Activated naive CD4-positive, alpha-beta T cell treated with Interleukin-2 at 50 U/mL for 16 hours (primary cell): ENCODE results near the gene PLA2R1.

Source experiments
- DNase-seq: peaks from one replicate; pipeline ENCODE4 v3.0.0-alpha.2; 2020

PLA2R1 gene

DNA sequence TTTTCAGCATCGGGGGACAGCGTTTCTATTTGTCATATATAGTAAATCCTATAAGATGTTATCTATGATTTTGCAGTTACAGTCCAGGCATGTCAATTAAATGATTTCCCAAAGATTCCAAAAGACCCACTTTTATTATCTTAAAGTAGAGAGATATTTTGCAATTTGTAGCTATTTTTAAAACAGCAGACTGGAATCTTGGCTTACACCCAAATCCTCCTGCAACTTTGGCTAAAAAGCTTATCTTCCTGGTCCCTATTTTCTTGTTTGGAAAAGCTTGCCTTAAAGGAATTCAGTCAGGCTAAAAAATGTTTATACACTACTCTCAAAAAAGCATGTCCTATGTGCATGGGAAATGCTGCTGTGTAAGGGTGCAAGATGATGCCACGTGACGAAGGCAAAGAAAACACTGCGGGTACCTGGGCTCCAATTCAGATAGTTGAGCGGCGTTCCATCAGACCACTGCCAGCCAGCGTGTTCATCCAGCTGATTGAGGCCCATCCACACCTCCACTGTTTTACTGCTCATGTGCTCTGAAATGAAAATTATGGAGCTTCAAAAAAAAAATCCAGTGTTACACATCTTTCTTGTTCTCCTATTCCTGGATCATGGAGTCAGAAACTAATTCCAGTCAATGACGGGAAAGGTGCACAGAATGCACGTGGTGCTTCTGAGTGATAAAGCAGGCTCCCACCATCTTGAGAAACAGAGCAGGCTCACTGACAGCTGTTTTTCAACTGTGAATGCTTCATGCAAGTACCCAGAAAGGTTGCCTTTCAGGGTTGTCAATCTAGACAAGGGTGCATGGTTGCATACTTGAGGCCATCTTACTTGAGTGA is 33.8 kb downstream of the PLA2R1 start:
- DNase-seq: no peak

- no peak for DNase-seq
Measured at GRCh38 chr2:160022162-160022561, 40.3 kb downstream of the PLA2R1 start.

GRCh38 chr2:160019374-160020090 is 42.9 kb downstream of the PLA2R1 start:
- no peak for DNase-seq

- no peak for DNase-seq
Measured at GRCh38 chr2:160015746-160016145, 46.7 kb downstream of the PLA2R1 start.

DNA sequence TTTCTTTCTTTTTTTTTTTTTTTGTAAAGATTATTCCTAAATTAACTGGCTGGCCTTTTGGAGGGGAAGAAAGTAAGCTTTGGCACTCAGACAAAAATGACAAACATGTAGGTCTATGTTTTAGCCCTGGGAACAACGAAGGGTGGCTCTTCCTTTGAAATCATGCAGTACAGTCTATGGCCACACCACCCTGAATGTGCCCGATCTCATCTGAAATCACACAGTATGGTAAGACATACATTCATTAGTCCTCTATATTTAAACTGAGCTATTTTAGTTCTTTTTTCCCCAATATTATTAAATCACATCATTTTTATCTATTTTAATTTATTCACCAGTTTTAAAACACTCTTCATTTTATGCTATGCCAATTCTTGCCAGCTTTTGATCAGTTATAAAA is 48.2 kb downstream of the PLA2R1 start:
- DNase-seq: no peak

GRCh38 chr2:160010361-160011145 is 51.9 kb downstream of the PLA2R1 start:
- DNase-seq: no peak

- no peak for DNase-seq
Measured at GRCh38 chr2:160007111-160007510, 55.3 kb downstream of the PLA2R1 start.

DNA sequence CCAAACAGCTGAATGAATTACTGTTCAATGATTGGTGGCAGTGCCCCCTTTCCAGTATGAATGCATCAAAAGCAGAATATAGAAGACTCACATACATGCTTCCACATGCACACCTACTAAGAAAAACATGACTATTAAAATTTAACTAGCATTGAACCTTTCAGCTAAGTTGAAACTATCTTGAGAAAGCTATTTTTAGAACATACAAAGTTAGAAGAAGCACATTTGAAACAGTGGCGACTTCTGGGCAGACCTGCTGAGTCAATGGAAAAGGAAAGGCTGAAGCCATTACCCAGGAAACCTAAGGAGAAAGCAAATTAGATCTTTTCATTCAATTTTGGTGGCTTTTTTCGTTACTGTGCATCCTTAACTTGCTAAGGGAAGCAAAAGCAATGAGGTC is 55.9 kb downstream of the PLA2R1 start:
- no peak for DNase-seq

- DNase-seq: no peak
Measured at GRCh38 chr2:160005908-160006307, 56.5 kb downstream of the PLA2R1 start.

- DNase-seq: no peak
Measured at GRCh38 chr2:160005476-160005875, 56.9 kb downstream of the PLA2R1 start.

DNA sequence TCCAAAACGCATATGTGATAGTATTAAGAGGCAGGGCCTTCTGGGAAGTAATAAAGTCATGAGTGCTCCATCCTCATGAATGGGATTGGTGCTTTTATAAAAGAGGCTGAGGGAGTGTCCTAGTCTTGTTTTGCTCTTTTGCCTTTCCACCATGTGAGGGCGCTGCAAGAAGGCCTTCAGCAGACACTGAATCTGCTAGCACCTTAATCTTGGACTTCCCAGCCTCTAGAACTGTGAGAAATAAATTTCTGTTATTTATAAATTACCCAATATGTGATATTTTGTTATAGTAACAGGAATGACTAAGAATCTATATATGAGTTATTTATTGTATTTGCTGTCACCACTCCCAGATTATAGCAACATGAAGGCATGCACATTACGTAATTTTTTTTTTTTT is 63.5 kb downstream of the PLA2R1 start:
- DNase-seq: no peak

- no peak for DNase-seq
Measured at GRCh38 chr2:159998243-159998642, 64.2 kb downstream of the PLA2R1 start.

- DNase-seq: no peak
Measured at GRCh38 chr2:159996792-159997546, 65.4 kb downstream of the PLA2R1 start.

DNA sequence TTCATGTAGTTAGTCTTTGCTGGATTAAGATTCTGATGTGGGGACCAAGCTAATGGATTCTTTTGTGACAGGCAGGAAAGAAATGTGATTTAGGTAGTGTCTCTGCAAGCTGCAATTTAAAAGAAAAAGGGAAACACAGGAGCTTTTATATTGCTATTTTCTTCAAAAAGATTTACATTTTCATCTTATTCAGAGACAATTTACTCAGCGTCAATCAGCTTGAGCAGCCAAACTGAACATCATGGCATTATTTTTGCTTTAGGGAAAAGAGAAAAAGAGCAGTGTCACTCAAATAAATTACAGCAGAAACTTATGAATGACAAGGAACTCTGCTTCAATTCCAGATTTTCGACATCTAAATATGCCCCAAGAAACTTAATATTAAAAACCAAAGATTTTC is 67.4 kb downstream of the PLA2R1 start:
- no peak for DNase-seq

GRCh38 chr2:159989249-159989648 is 73.2 kb downstream of the PLA2R1 start:
- no peak for DNase-seq

GRCh38 chr2:159988412-159988970 is 73.9 kb downstream of the PLA2R1 start:
- no peak for DNase-seq

- no peak for DNase-seq
Measured at GRCh38 chr2:159987181-159987580, 75.2 kb downstream of the PLA2R1 start.

GRCh38 chr2:159985656-159986055 is 76.8 kb downstream of the PLA2R1 start:
- DNase-seq: no peak

DNA sequence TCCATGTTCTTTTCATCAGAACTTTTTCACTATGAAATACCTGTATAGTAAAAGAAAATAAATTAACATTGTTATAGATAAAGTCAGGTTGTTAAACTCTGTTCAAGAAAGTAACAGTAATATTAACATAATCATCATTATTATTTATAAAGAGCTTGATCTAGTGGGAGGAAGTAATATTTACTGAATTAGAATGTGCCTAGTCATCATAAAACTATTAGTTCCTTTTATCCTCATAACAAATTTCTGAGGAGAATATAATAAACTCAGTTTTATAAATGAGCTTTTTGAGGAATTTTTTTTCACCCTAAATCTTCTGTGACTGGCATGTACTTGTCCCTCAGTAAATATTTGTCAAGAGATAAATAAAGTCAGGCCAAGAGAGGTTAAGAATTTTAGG is 78.4 kb downstream of the PLA2R1 start:
- no peak for DNase-seq

GRCh38 chr2:159982842-159983785 is 79.3 kb downstream of the PLA2R1 start:
- no peak for DNase-seq

DNA sequence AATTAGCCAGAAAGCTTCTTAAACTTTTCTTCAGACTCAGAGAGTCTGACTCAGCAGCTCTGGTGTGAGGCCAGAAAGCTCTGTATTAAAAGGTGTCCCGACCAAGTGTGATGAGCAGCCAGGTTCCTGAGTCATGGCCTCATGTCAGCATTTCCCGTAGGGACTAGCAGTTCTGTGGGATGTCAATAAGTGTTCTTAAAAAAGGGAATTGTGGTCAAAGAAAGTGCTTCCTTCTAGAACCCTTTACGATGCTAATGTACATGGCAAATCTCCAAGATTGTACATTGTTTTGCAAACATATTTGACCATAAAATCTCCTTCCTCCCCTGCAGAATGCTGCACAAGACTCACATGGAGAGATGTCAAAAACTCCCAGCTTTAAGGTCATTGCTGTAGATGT is 80.1 kb downstream of the PLA2R1 start:
- no peak for DNase-seq
